PC-9 (cell line): ENCODE data around the gene ARHGAP26.

Experiments
- CTCF ChIP-seq: fragments of 200-600 bp; sonication (generic); conservative IDR thresholded peaks from 2 replicates; pipeline ENCODE4 v1.6.1; 2017; ENCODE audit warnings: mixed run types, antibody characterized with exemption, mild to moderate bottlenecking, moderate library complexity
- EZH2 ChIP-seq: fragments of 200-600 bp; sonication (generic); IDR thresholded peaks from 2 replicates; pipeline ENCODE4 v1.8.0; 2017; ENCODE audit warnings: antibody characterized with exemption, low read depth

GRCh38 chr5:142849880-142850279, 79.7 kb downstream of the ARHGAP26 start:
- TF ChIP-seq CTCF (no peak), EZH2 (no peak)
